SHP77 treated with DMSO at 0.1 percent for 48 hours (cell line): ENCODE data around the gene KCNQ5.
"Not testable (repeated sequence)": the region's sequence is repeated elsewhere in the genome, so short reads cannot be mapped to it uniquely, and the experiment has no call there.

ENCODE experiments used
- DNase-seq: peaks from one replicate; lab custom pipeline; 2025; lab: John Stamatoyannopoulos, UW

Gene KCNQ5

DNA sequence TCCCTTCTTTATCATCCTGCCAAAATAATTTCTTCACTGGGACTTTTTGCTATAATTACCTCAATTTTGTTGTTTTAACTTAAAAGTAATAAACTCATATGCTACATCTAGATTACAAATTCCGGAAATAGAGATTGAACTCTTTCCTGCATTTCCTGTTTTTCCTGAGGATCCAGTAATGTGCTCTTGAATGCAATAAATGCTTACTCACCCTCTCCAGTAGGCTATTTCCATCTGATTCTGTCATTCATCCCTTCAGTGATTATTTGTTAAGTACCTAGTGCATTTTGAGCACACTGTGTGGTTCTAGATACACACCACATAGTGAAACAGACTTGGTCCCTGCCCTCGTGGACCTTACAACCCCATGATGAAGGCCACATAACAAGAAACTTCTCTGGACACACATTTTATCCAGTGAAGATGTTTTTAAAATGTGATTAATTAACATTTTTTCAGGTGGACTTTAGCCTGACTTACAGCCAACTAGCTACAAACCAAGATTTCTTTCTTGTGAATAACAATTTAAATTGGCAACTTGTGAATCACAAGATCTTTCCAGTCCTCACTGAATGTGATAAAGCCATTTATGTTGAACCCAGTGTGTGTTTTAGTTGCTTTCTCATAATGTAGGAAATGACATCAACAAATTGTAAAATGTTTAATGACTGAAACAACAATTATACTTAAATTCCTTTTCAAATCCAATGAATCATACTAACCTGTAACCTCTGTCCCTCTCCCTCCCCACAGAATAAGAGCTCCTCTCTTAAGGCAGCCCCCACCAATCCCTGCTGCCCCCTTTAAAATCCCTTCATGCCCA is 331.2 kb downstream of the KCNQ5 start:
- DNase-seq, result no peak

DNA sequence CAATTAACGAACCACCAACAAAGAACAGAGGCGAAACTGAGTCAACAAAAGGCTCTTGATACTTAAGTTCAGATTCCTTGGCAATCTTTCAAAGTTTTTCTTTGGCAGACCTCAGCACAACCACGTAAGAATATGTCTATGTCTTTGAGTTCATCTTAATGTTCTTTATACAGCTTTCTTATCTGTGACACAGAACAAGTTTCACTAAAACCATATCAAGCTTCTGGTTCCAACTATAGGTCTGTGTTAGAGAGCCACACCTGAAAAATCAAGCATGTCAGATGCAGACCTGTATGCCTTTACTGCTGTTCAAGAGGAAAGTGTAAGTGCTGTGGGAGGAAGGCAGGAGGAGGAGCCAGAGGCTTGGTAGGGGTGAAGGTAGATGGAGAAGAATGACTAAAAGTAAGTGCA is 332.1 kb downstream of the KCNQ5 start:
- DNase-seq, result no peak

DNA sequence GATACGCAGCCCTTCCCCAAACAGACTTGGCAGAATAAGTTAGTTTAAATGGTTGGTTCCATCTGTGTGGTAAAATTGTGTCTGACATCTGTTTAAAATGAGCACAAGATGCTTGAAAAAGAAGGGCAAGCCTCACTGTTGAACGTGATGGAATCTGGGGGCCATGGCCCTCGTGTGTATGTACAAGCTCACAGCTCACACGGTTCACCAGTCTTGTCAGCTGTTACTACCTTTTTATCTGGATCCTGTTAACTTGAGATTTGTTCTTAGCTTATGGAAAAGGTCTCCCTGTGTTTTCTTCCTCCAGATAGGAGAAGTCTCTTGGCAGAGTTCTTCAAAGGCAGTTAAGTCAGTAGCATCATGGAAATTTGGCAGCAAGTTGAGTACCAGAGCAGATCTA is 332.9 kb downstream of the KCNQ5 start:
- DNase-seq, result no peak

DNA sequence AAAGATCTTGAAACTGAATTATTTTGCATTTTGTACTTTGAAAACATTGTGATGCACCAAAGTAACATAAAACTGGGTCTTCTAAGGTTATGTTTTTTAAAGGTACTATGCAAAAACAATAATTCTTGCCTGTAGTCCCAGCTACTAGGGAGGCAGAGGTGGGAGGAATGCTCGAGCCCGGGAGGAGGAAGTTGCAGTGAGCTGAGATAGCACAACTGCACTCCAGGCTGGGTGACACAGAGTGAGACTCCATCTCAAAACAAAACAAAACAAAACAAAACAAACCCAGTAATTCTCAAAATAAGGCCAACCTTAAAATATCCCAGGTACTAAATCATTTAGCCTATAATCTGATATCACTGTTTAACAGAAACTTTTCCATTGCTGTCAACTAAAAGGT is 333.8 kb downstream of the KCNQ5 start:
- DNase-seq, result no peak

DNA sequence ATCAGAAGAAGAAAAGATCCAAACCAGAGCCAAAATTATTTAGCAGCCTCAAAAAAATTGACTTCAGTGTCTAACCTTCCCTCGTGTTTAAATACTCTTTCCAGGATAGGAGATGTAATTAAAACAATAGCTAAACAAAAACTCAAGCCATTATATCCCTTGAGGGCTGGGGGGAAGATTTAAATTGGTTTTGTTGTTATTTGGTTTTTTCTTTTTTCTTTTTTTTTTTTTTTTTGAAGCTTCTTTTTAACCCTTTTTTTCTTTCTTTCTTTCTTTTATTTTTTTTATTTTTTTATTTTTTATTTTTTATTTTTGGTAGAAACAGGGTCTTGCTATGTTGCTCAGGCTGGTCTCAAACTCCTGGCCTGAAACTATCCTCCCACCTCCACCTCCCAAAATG is 334.4 kb downstream of the KCNQ5 start:
- DNase-seq, result no peak

DNA sequence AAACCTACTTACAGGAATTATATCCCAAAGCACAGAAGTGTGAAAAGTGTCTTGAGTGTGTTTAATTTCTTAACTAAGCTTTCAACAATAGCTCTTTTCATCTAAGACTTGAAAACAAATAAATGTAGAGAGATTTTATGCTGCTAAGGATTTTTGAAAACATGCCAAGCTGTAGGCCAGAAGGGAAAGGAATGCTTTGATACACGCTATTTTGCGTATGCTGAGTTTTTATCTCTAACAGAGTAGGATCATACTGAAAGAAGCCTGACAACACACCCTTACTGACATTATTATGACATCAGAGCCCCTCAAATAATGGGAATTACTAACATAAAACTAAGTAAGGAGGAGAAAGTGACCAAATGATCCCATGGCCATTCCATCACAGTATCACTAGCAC is 338.0 kb downstream of the KCNQ5 start:
- DNase-seq, result no peak

DNA sequence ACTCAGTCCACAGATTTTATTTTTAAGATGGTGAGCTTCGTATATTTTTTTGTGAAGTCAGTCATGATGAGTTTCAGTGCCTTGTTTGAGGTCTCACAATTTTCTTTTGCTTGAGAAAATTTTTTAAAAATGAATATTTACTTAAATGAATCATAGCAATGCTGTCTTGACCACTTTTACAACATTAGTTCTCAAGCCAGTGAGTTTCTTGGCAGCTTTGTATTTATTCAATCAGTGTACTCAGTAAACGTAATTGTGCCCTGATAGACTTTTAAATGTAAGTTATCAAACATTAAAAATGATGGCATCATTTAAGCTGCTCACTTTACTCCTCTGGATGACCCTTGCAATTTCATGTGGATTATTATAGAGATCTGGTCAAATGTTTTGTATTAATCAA is 342.1 kb downstream of the KCNQ5 start:
- no peak for DNase-seq

DNA sequence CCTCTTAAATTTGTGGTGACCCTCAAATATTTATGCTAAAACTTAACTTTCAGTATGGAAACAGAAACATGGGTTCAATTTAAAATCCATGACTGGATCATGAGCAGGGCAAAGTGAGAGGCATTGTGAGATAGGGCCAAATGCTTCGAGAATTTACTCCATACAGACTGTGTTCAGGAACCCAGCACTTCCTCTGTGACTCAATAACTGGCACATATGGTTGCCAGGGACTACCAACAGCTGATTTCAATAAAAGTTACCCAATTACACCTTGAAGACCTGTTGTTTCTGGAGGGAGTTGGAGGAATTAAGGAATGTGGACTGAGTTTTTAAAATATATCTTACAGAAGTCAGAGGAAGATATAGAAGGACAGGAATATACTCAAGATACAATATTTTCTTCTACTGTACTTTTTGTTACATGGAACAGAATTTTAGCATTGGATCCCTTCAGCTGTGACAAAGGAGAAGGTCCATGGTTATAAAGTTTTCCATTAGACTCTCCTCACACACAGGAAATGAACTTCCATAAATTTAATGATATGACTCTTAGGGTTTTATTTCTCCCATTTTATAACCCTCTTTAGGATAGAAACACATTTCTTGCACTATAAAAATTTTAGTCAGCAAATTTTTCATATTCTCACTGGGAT is 344.9 kb downstream of the KCNQ5 start:
- DNase-seq, result no peak

DNA sequence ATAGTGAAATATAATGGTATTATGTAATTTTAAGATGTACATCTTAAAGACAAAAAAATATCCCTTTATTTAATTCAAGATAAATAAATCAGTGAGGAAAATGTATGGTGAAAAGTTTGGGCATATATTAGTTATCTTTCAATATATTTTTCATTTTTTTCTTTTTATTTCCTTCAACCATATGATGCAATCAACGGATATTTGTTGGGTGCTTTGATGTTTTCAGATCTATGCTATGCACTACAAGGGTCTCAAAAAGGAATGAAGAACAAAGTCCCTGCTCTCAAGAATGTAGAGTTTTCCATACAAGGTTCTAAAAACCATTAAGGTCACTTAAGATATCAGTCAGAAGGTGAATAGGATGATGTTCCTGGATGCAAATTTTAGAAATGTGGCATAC is 345.5 kb downstream of the KCNQ5 start:
- no peak for DNase-seq

DNA sequence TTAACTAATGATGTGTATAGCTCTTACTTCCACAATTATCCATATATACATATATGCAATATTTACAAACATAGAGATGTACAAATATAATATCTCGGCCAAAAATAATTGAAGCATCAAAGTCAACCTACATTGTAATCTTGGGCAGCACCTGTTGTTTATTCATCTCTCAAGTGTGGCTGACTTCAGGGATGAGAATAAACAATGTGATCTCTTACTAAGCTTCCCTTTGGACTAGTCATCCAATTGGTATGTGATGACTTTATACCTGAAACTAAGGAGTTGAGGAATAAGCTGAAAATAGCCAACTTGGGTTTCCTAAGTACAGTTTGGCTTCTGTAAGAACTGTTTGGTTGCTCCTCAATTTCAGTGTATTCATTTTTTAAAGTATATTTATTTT is 346.8 kb downstream of the KCNQ5 start:
- DNase-seq, result peak; percentile 12

DNA sequence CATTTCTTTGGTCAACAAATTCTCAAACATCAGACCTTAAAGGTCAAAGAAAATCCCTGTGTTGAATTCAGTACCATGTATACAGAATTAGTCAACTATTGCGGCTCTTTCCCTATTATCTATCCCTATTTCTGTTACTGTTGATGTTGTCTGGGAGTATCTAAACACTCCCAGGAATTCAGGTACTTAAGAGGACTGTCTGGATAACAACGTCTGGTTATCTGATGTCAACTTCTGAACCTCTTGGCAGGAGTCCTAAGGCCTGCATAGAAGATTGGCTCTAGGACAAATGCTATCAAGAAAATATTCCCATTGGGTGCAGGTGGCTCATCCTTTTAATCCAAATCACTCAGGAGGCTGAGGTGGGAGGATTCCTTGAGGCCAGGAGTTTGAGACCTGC is 347.8 kb downstream of the KCNQ5 start:
- no peak for DNase-seq

DNA sequence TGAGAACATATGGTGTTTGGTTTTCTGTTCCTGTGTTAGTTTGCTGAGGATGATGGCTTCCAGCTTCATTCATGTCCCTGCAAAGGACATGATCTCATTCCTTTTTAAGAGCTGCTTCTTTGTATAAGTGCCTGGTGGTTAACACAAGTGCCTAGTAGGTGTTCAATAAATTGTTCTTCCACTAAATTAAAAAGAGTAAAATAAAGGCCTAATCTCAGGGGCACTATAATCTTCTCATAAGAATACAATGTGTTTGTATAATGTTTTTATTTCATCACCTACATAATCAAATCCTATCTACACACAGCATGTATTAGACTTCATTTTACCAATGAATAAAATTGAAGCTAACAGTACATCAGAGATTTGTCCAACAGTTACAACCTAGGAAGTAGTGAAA is 350.7 kb downstream of the KCNQ5 start:
- DNase-seq, result no peak

DNA sequence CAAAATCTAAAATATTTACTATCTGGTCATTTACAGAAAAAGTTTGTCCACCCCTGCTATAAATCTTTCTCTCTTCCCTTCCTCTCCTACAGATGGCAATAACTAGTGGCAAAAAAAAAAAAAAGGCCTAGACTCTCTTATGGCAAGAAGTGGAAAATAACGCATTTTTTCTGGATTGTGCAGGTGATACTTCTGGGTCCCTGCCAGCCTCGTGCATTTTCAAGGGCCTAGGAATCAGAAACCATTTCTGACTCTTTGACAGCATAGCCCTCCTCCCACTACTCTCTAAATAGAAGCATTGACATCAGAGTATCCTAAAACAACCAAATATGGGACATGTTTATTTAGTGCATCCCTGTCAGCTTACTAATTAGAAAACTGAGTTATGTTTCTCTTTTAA is 352.4 kb downstream of the KCNQ5 start:
- DNase-seq, result peak; percentile 93

DNA sequence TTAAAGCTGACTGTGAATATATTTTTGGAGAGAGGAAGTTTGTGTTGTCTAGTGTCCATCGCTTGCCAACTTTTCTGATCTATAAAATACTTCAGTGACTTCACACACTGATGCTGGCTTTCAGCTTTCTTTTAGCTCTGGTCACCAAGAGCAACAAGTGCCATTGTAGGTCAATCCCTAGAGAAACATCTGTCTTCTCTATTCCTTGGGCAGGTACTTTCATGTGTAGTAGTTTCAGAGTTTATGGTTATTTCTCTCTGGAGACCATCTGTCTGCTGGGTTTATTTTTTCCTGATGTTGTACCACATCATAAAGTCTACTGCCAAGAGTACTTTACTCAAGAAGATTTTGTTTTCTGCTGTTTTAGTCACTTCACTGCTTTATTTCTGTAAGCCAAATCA is 353.5 kb downstream of the KCNQ5 start:
- DNase-seq, result no peak

DNA sequence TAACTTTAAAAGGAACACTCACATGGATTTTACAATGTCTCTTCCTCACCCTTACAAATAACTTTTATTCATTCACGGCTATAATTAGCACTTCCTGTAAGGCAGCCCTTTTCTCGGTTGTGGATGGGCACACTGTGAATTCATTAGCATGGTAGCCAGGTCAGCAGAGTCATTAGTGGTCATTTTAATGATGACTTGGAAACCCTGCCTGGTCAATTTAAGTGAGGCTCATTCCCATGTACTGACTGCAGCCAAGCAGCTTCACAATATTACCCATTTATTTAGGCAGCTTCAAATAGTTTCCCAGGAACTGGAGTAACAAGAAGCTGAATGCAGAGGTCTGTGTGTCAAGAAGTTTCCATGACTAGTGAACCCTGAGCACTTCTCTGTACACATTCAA is 354.6 kb downstream of the KCNQ5 start:
- no peak for DNase-seq

DNA sequence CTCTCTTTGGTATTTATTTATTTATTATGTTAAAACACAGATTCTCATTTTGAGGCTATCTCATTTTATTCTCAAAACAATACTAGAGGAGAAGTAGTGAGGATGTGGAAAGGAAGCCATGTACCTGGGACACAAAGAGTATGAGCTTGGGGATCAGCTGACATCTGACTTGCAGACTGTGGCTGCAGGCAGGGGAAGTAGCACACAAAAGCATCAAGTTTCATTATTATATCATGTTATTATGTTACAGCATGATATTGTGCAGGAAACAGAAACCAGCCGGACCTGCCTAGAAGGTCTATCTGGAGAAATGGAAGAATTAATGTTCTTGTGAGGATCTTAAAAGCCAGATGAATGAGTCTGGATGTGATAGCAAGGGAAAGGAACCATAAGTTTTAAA is 355.2 kb downstream of the KCNQ5 start:
- no peak for DNase-seq

DNA sequence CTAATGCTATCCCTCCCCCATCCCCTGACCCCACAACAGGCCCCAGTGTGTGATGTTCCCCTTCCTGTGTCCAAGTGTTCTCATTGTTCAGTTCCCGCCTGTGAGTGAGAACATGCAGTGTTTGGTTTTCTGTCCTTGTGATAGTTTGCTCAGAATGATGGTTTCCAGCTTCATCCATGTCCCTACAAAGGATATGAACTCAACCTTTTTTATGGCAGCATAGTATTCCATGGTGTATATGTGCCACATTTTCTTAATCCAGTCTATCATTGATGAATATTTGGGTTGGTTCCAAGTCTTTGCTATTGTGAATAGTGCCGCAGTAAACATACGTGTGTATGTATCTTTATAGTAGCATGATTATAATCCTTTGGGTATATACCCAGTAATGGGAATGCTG is 356.9 kb downstream of the KCNQ5 start:
- DNase-seq, result not testable (repeated sequence)

DNA sequence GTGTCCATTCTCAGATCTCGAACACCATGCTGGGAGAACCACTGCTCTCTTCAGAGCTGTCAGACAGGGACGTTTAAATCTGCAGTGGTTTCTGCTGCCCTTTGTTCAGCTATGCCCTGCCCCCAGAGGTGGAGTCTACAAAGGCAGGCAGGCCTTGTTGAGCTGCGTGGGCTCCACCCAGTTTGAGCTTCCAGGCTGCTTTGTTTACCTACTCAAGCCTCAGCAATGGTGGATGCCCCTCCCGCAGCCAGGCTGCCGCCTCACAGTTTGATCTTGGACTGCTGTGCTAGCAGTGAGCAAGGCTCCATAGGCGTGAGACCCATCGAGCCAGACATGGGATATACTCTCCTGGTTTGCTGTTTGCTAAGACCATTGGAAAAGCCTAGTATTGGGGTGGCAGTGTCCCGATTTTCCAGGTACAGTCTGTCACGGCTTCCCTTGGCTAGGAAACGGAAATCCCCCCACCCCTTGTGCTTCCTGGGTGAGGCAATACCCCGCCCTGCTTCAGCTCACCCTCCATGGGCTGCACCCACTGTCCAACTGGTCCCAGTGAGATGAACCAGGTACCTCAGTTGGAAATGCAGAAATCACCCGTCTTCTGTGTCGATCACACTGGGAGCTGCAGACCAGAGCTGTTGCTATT is 362.4 kb downstream of the KCNQ5 start:
- peak; percentile 27 for DNase-seq

DNA sequence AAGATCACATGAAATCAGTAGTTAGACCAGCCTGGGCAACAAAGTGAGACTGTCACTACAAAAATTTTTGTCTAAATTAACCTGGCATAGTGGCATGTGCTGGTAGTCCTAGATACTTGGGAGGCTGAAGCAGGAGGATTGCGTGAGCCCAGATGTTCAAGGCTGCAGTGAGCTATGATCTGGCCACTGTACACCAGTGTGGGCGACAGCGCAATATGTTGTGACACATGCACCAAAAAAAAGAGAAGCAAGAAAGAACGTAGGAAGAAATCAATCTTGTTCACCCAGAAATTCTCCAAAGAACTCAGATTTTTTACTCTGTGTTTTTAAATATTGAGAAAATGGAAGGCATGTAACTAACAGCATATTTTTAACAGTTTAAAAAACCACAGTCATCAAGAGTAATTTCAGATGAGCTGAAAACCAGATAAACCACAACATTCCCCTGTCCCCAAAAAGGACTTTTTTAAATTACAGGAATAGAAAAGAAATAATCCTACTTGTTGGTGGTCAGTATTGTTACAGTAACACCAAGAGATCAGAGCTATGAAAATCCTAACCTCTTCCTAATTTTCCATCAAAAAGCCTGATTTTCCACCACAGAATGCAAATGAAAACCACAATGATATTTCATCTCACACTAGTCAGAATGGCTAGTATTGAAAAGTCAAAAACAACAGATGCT is 363.3 kb downstream of the KCNQ5 start:
- no peak for DNase-seq

DNA sequence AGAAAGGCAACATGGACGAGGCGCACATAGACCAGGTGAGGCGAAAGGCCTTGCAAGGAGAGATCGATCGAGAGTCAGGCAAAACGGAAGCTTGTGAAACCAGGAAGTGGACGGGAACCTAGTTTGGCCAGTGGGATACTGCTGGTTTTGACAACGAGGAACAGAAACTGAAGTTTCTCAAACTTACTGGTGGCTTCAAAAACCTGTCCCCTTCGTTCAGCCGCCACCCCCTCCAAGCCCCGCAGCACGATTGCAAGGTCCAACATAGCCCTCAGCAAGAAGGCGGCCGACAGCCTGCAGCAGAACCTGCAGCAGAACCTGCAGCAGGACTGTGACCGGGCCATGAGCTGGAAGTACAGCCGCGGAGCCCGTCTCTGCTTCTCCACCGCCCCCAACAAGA is 365.4 kb downstream of the KCNQ5 start:
- DNase-seq, result no peak

DNA sequence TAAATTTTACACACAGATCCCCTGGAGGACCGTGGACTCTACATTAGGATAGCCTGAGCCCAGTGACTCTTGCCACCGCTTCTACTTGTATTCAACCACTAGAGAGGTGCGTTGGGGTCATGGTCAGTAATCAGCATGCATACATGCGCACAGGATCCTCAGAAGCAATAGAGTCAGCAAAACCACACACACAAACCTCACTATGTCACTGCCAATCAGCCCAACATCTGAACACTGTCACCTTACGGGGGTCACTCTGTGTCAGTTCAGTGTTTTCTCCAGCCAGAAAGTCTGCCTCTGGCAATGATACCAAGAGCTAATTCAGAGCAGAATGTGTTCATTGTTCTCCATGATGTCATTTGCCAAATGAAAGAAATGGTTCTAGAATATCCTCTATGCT is 378.1 kb downstream of the KCNQ5 start:
- DNase-seq, result no peak

DNA sequence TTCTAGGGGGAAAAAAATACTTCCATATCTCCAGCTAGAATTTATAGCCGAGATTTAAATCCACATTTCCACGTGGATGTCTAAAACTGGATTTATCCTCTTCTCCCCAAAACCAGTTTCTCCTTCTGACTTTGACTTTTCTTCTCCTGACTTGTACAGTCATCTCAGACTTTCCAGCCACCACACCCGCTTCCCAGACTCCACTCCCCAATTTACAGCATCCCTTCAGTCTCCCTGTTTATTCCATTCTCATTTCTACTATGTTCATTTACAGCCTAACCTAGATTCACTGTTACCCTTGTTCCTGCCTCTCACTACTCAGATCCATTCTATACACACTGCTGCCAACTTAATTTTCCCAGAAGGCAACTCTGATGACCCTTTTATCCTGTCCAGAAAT is 378.6 kb downstream of the KCNQ5 start:
- no peak for DNase-seq

DNA sequence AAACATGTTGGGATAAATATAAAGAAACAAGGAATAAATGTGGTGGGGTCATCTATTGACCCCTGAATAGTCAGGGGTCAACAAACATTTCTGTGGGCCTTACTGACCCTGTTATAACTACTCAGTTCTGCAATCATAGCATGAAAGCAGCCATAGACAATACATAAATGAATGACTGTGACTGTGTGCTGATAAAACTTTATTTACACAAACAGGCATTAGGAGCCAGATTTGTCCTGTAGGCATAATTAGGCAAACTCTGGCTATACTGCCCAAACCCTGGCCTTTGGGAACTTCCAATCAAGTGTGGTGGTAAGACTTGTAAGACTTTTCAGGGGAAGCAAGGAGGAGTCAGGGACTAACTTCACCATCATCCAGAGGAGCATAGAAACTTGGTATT is 380.7 kb downstream of the KCNQ5 start:
- DNase-seq, result no peak
